Nephron progenitor cell (in vitro differentiated cells): ENCODE results near the gene USP3.
"Not testable (repeated sequence)": the region's sequence is repeated elsewhere in the genome, so short reads cannot be mapped to it uniquely, and the experiment has no call there.

Source experiments
- DNase-seq: peaks from one replicate; pipeline ENCODE4 v3.0.0; 2021
- H3K27ac Mint-ChIP-seq: 2 replicates; pipeline ENCODE4 v1.8.0; 2021; ENCODE audit warnings: mild to moderate bottlenecking, moderate library complexity, mixed read lengths
- H3K27me3 Mint-ChIP-seq: 2 replicates; pipeline ENCODE4 v1.8.0; 2021; ENCODE audit warnings: mild to moderate bottlenecking, low read depth, mixed read lengths; ENCODE audit not compliant: poor library complexity
- H3K36me3 Mint-ChIP-seq: 2 replicates; pipeline ENCODE4 v1.8.0; 2021; ENCODE audit warnings: low read depth, mixed read lengths
- H3K4me1 Mint-ChIP-seq: 2 replicates; pipeline ENCODE4 v1.8.0; 2021; ENCODE audit warnings: mixed read lengths
- H3K4me3 Mint-ChIP-seq: 2 replicates; pipeline ENCODE4 v1.8.0; 2021; ENCODE audit warnings: mild to moderate bottlenecking, moderate library complexity, mixed read lengths
- H3K9me3 Mint-ChIP-seq: 2 replicates; pipeline ENCODE4 v1.8.0; 2021; ENCODE audit warnings: mild to moderate bottlenecking, moderate library complexity, mixed read lengths
- TF ChIP-seq, protein P1 (sequence below): fragments of 200-600 bp; sonication (generic); IDR thresholded peaks from 2 replicates; pipeline ENCODE4 v1.5.0; 2021; ENCODE audit warnings: antibody characterized with exemption

Gene USP3

DNA sequence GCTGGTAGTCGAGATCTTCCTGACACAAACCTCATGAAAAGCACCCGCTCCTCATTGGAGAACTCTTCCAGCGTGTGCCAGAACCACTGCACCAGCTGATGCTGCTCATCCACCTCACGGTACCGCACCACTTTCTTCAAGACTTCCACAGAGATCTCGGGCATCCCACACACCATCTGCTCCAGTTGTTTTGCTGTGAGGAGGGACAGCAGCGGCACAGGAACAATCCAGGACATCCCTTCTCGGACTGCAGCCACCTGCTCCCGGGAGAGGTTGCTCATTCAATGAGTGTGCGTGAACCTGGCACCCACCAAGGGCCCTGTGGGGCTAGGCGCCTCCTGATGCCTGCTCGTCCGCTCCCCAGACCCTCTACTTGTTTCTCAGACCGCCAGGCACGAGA is 107.9 kb downstream of the USP3 start:
- H3K27me3 Mint-ChIP-seq, result peaks cover 3% of the 10 kb centered on the region
- peak overlapping the region; percentile 70 for H3K27ac Mint-ChIP-seq
- peaks cover 56% of the 10 kb centered on the region for H3K36me3 Mint-ChIP-seq
- H3K4me1 Mint-ChIP-seq, result peaks cover 56% of the 10 kb centered on the region
- TF ChIP-seq, protein P1, sequence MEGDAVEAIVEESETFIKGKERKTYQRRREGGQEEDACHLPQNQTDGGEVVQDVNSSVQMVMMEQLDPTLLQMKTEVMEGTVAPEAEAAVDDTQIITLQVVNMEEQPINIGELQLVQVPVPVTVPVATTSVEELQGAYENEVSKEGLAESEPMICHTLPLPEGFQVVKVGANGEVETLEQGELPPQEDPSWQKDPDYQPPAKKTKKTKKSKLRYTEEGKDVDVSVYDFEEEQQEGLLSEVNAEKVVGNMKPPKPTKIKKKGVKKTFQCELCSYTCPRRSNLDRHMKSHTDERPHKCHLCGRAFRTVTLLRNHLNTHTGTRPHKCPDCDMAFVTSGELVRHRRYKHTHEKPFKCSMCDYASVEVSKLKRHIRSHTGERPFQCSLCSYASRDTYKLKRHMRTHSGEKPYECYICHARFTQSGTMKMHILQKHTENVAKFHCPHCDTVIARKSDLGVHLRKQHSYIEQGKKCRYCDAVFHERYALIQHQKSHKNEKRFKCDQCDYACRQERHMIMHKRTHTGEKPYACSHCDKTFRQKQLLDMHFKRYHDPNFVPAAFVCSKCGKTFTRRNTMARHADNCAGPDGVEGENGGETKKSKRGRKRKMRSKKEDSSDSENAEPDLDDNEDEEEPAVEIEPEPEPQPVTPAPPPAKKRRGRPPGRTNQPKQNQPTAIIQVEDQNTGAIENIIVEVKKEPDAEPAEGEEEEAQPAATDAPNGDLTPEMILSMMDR, result no peak
- no peak overlapping the region for H3K4me3 Mint-ChIP-seq
- H3K9me3 Mint-ChIP-seq, result peaks cover under 1% of the 10 kb centered on the region
- no peak for DNase-seq

DNA sequence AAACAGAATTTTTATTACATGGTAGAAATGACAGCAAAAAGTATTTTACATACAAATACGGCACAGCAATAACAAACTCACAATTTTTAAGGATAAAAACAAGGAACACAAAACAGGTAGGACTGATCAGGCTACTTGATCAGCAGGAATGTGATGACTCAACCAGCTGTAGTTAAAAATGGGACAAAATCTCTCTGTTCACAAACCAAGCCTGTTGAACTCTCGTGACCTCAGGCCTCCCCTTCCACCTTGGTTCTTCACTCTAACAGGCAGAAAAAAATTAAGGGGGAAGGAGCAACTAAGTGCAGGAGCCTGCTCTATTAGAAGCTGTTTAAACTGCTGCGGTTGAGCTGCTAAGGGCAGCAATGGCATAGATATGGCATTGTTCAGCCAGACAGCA is 111.5 kb downstream of the USP3 start:
- peaks cover 25% of the 10 kb centered on the region for H3K9me3 Mint-ChIP-seq
- no peak overlapping the region for H3K4me3 Mint-ChIP-seq
- DNase-seq, result no peak
- H3K36me3 Mint-ChIP-seq, result peaks cover 76% of the 10 kb centered on the region
- TF ChIP-seq, protein P1, result no peak
- H3K4me1 Mint-ChIP-seq, result peaks cover 32% of the 10 kb centered on the region
- H3K27me3 Mint-ChIP-seq, result no peaks in the 10 kb centered on the region
- H3K27ac Mint-ChIP-seq, result peak overlapping the region; percentile 34

DNA sequence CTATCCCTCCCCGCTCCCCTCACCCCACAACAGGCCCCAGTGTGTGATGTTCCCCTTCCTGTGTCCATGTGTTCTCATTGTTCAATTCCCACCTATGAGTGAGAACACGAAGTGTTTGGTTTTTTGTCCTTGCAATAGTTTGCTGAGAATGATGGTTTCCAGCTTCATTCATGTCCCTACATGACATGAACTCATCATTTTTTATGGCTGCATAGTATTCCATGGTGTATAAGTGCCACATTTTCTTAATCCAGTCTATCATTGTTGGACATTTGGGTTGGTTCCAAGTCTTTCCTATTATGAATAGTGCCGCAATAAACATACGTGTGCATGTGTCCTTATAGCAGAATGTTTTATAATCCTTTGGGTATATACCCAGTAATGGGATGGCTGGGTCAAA is 112.8 kb downstream of the USP3 start:
- not testable (repeated sequence) for DNase-seq, H3K4me3 Mint-ChIP-seq, H3K27ac Mint-ChIP-seq, H3K27me3 Mint-ChIP-seq
- peaks cover 36% of the 10 kb centered on the region for H3K9me3 Mint-ChIP-seq
- peaks cover 79% of the 10 kb centered on the region for H3K36me3 Mint-ChIP-seq
- H3K4me1 Mint-ChIP-seq, result peaks cover 20% of the 10 kb centered on the region

DNA sequence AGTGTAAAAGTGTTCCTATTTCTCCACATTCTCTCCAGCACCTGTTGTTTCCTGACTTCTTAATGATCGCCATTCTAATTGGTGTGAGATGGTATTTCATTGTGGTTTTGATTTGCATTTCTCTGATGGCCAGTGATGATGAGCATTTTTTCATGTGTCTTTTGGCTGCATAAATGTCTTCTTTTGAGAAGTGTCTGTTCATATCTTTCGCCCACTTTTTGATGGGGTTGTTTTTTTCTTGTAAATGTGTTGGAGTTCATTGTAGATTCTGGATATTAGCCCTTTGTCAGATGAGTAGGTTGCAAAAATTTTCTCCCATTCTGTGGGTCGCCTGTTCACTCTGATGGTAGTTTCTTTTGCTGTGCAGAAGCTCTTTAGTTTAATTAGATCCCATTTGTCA is 113.2 kb downstream of the USP3 start:
- H3K9me3 Mint-ChIP-seq, result peaks cover 39% of the 10 kb centered on the region
- not testable (repeated sequence) for H3K27me3 Mint-ChIP-seq, DNase-seq, H3K27ac Mint-ChIP-seq, H3K4me3 Mint-ChIP-seq
- H3K36me3 Mint-ChIP-seq, result peaks cover 79% of the 10 kb centered on the region
- peaks cover 15% of the 10 kb centered on the region for H3K4me1 Mint-ChIP-seq

DNA sequence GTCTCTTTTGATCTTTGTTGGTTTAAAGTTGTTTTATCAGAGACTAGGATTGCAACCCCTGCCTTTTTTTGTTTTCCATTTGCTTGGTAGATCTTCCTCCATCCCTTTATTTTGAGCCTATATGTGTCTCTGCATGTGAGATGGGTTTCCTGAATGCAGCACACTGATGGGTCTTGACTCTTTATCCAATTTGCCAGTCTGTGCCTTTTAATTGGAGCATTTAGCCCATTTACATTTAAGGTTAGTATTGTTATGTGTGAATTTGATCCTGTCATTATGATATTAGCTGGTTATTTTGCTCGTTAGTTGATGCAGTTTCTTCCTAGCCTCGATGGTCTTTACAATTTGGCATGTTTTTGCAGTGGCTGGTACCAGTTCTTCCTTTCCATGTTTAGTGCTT is 116.4 kb downstream of the USP3 start:
- H3K27me3 Mint-ChIP-seq, H3K4me1 Mint-ChIP-seq, DNase-seq, H3K27ac Mint-ChIP-seq, H3K4me3 Mint-ChIP-seq: not testable (repeated sequence)
- H3K36me3 Mint-ChIP-seq, result peaks cover 82% of the 10 kb centered on the region
- peaks cover 39% of the 10 kb centered on the region for H3K9me3 Mint-ChIP-seq

DNA sequence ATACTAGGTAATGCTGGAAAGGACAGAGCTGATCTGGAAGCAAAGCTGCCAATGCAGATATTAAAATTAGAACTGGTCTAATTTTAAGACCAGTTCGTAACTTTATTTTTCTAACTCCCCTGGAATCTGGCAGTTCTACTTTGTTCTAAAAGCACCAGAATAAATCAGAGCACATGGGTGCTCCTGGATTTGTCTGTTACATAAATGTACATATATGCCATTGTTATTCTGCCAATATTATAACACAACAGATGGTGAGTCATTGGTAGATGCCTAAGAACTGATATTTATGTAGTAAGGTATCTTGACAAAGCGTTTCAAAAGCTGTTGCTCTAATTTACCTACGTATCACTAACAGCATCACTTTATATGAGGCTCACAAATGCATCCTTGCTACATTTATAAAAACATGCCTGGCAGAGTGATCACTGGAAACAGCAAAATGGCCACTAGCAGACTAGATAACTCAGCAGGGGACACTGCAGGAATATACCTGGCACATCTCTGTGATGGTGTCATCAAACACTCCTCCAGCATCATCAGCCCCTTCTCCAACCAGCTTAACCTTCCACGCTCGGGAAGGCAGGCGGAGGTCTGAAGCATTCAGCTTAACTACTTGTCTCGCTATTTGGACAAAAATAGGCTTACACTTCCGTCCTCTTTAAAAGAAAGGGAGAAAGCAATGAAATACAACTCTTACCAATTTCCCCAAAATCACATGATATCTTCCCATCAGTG is 119.0 kb downstream of the USP3 start:
- Mint-ChIP-seq H3K36me3 (peaks cover 83% of the 10 kb centered on the region), H3K4me3 (no peak overlapping the region), H3K9me3 (peaks cover 33% of the 10 kb centered on the region), H3K27ac (no peak overlapping the region), H3K4me1 (no peaks in the 10 kb centered on the region), H3K27me3 (no peaks in the 10 kb centered on the region)
- TF ChIP-seq, protein P1, result no peak
- no peak for DNase-seq

DNA sequence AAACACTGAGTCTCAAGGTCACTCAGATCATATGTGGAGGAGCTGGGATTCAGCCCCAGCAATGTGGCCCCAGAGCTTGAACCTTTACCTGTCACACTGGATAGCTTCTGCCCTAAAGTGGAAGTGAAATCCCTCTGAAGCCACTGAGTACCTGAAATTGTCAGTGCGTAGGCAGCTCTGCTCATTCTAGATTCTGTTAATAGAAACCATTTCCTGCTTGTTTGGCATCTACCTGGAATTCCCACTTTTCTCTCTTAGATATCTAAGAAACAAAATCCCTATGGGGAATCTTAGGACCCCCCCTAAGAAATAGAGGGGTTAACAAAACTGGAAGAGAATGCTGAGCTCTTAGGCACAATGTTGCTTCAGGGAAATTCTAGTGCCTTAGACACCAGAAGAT is 122.6 kb downstream of the USP3 start:
- H3K36me3 Mint-ChIP-seq, result peaks cover 83% of the 10 kb centered on the region
- TF ChIP-seq, protein P1, result no peak
- peaks cover 5% of the 10 kb centered on the region for H3K9me3 Mint-ChIP-seq
- no peak overlapping the region for H3K4me3 Mint-ChIP-seq
- no peaks in the 10 kb centered on the region for H3K4me1 Mint-ChIP-seq
- H3K27me3 Mint-ChIP-seq, result no peaks in the 10 kb centered on the region
- no peak for DNase-seq
- no peak overlapping the region for H3K27ac Mint-ChIP-seq
